ENCODE measurements around the gene KCTD16.

KCTD16 gene

DNA sequence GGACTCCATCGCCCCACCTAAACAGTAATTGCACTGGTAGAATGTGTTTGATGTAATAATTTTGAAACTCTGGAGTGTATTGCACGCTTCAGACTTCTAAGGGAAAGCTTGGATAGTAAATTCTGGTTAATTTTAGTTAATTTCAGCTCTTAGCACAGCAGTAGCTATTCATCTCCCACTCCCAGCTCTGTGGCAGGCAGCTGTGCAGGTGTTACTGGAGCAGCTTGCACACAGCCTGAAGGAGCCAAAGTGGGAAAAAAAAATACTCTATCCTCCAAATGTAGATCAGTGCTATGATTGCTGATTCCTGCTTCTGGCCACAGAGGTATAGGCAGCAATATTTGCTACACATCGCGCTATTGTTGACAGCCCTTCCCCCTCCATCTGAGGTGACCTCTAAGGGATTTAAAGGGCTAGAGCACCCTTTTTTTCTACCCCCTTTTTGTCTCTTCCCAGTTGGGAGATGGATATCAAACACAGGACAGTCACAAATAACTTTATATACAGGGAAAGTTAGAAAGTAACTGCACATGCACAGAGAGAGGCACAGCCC, 97.4 kb downstream of the KCTD16 start:
- no peak overlapping the region for H2AK5ac ChIP-seq (ENCODE audit: low read length)
- no peak overlapping the region for H2BK5ac ChIP-seq (ENCODE audit: low read length)
- no peak overlapping the region for H3K27ac ChIP-seq (ENCODE audit: low read depth, low read length)
- no peak overlapping the region for H3K56ac ChIP-seq (ENCODE audit: low read length)
- no peaks in the 10 kb centered on the region for H3K79me2 ChIP-seq (ENCODE audit: control insufficient read depth, insufficient read depth, low read length)
- no peak overlapping the region for H3K4me3 ChIP-seq (ENCODE audit: low read length)
- no peak overlapping the region for H3K4me2 ChIP-seq (ENCODE audit: low read length)
- no CpG with 5 or more reads among the region's 4 CpGs for WGBS (ENCODE audit: extremely low coverage, insufficient coverage, low lambda C conversion rate)
- no peak overlapping the region for H3K18ac ChIP-seq (ENCODE audit: low read length)
- no peak overlapping the region for H3K9ac ChIP-seq (ENCODE audit: low read length)
- no peak overlapping the region for H4K5ac ChIP-seq (ENCODE audit: low read length)
- no peak for DNase-seq
- no peak overlapping the region for H2BK120ac ChIP-seq (ENCODE audit: low read depth, low read length)
- no peak overlapping the region for H3K23ac ChIP-seq (ENCODE audit: low read length)
- no peaks in the 10 kb centered on the region for H3K27me3 ChIP-seq (ENCODE audit: insufficient read depth, low read length, poor library complexity)
- H3K4me1 ChIP-seq (ENCODE audit: control insufficient read depth, low read depth, low read length), result no peaks in the 10 kb centered on the region
- no peak overlapping the region for H3K4ac ChIP-seq (ENCODE audit: low read depth, low read length)
- no peak overlapping the region for H4K8ac ChIP-seq (ENCODE audit: low read depth, low read length)
- H2BK15ac ChIP-seq (replicated peaks; ENCODE audit: low read depth), result no peak overlapping the region
- H3K36me3 ChIP-seq (ENCODE audit: control insufficient read depth, insufficient read depth, low read length), result no peaks in the 10 kb centered on the region
- H3K79me1 ChIP-seq (ENCODE audit: low read length), result no peaks in the 10 kb centered on the region

DNA sequence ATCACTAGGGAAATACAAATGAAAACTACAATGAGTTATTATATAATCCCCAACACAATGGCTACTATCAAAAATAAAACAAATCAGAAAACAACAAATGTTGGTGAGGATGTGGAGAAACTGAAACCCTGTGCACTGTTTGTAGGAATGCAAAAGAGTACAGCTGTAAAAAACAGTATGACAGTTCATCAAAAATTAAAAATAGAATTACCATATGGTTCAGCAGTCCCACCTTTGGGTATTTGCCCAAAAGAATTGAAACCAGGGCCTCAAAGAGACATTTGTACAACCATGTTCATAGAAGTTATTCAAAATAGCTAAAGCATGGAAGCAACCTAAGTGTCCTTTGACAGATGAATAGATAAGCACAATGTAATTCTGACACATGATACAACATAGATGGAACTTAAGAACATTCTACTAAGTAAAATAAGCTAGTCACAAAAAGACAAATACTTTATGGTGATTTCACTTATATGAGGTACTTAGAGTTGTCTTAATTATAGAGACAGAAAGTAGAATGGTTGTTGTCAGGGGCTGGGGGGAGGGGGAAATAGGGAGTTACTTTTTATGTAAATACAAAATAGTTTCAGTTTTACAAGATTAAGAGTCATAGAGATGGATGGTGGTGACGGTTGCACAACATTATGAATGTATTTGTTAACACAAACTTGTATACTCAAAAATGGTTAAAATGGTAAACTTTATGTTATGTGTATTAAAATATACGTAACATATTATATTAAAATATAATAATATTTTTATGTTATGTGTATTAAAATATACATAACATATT, 102.8 kb downstream of the KCTD16 start:
- Histone ChIP-seq H3K36me3 (ENCODE audit: control insufficient read depth, insufficient read depth, low read length) (no peaks in the 10 kb centered on the region), H2BK5ac (ENCODE audit: low read length) (no peak overlapping the region), H3K79me1 (ENCODE audit: low read length) (no peaks in the 10 kb centered on the region), H3K27ac (ENCODE audit: low read depth, low read length) (no peak overlapping the region), H2BK120ac (ENCODE audit: low read depth, low read length) (no peak overlapping the region), H3K79me2 (ENCODE audit: control insufficient read depth, insufficient read depth, low read length) (no peaks in the 10 kb centered on the region), H3K18ac (ENCODE audit: low read length) (no peak overlapping the region), H3K23ac (ENCODE audit: low read length) (no peak overlapping the region), H2BK15ac (replicated peaks; ENCODE audit: low read depth) (no peak overlapping the region), H2AK5ac (ENCODE audit: low read length) (no peak overlapping the region), H3K4ac (ENCODE audit: low read depth, low read length) (no peak overlapping the region), H3K4me3 (ENCODE audit: low read length) (no peak overlapping the region), H3K4me2 (ENCODE audit: low read length) (no peak overlapping the region), H3K9ac (ENCODE audit: low read length) (no peak overlapping the region), H3K4me1 (ENCODE audit: control insufficient read depth, low read depth, low read length) (no peaks in the 10 kb centered on the region), H4K5ac (ENCODE audit: low read length) (no peak overlapping the region), H3K27me3 (ENCODE audit: insufficient read depth, low read length, poor library complexity) (no peaks in the 10 kb centered on the region), H4K8ac (ENCODE audit: low read depth, low read length) (no peak overlapping the region), H3K56ac (ENCODE audit: low read length) (no peak overlapping the region)
- WGBS (ENCODE audit: extremely low coverage, insufficient coverage, low lambda C conversion rate), result no CpG with 5 or more reads among the region's 2 CpGs
- no peak for DNase-seq

DNA sequence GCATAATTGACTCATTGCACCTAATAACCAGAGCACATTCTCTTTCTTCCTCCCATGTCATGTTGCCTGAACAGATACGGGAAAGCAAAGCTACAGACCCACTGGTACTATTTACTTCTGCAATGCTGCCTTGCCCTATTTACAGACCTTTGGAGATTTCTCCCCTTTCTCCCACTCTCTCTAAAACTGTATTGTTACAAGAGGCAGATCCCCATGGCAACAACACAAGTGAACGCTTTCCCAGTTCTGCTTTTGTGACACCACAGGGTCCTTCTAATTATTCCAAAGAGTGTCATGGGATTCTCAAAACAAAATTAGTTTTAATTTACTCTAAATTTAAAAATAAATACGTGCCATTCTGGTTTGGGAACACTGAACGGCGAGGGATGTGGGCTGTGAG, 104.7 kb downstream of the KCTD16 start:
- Histone ChIP-seq H3K23ac (ENCODE audit: low read length) (no peak overlapping the region), H3K18ac (ENCODE audit: low read length) (no peak overlapping the region), H2AK5ac (ENCODE audit: low read length) (no peak overlapping the region), H3K27me3 (ENCODE audit: insufficient read depth, low read length, poor library complexity) (no peaks in the 10 kb centered on the region), H2BK15ac (replicated peaks; ENCODE audit: low read depth) (no peak overlapping the region), H3K56ac (ENCODE audit: low read length) (no peak overlapping the region), H3K4me2 (ENCODE audit: low read length) (no peak overlapping the region), H3K4ac (ENCODE audit: low read depth, low read length) (no peak overlapping the region), H4K8ac (ENCODE audit: low read depth, low read length) (no peak overlapping the region), H3K79me1 (ENCODE audit: low read length) (no peaks in the 10 kb centered on the region), H4K5ac (ENCODE audit: low read length) (no peak overlapping the region), H2BK120ac (ENCODE audit: low read depth, low read length) (no peak overlapping the region), H3K4me1 (ENCODE audit: control insufficient read depth, low read depth, low read length) (no peaks in the 10 kb centered on the region), H3K4me3 (ENCODE audit: low read length) (no peak overlapping the region), H3K36me3 (ENCODE audit: control insufficient read depth, insufficient read depth, low read length) (no peaks in the 10 kb centered on the region), H2BK5ac (ENCODE audit: low read length) (no peak overlapping the region), H3K79me2 (ENCODE audit: control insufficient read depth, insufficient read depth, low read length) (no peaks in the 10 kb centered on the region), H3K27ac (ENCODE audit: low read depth, low read length) (no peak overlapping the region), H3K9ac (ENCODE audit: low read length) (no peak overlapping the region)
- 100% methylated on average over 3 of the region's 5 CpGs for WGBS (ENCODE audit: extremely low coverage, insufficient coverage, low lambda C conversion rate)
- peak; percentile 16 for DNase-seq

DNA sequence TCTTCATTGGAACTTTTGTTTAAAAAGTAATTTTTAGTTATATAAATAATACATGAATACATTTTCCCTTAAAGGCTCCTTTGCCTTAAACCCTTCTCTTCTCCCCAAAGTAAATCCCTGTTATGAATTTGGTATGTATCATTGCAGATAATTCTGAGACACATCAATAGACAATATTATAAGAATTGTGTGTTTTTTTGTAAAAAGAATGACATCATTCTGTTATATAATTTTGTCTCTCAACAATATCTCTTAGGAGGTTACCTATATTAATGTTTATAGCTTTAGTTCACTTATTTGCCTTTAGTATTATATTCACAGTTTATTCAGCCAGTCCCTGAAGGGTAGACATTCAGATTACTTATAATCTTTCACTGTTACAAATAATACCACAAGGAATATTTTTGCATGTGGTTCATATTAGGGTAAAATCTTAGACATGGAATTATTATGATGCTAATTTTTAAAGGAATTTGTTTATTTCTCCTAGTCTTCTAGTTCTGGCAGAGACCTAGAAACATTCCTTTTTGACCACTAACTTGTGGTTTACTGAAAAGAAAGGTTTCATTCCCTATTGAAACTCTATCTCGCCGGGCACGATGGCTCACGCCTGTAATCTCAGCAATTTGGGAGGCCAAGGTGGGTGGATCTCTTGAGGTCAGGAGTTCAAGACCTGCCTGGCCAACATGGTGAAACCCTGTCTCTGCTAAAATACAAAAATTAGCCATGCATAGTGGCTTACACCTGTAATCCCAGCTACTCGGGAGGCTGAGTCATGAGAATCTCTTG, 105.6 kb downstream of the KCTD16 start:
- Histone ChIP-seq H4K8ac (ENCODE audit: low read depth, low read length) (no peak overlapping the region), H3K36me3 (ENCODE audit: control insufficient read depth, insufficient read depth, low read length) (no peaks in the 10 kb centered on the region), H3K9ac (ENCODE audit: low read length) (no peak overlapping the region), H2BK5ac (ENCODE audit: low read length) (no peak overlapping the region), H3K23ac (ENCODE audit: low read length) (no peak overlapping the region), H3K27me3 (ENCODE audit: insufficient read depth, low read length, poor library complexity) (no peaks in the 10 kb centered on the region), H3K27ac (ENCODE audit: low read depth, low read length) (no peak overlapping the region), H2BK15ac (replicated peaks; ENCODE audit: low read depth) (no peak overlapping the region), H3K18ac (ENCODE audit: low read length) (no peak overlapping the region), H3K79me1 (ENCODE audit: low read length) (no peaks in the 10 kb centered on the region), H3K4me1 (ENCODE audit: control insufficient read depth, low read depth, low read length) (no peaks in the 10 kb centered on the region), H3K56ac (ENCODE audit: low read length) (no peak overlapping the region), H2BK120ac (ENCODE audit: low read depth, low read length) (no peak overlapping the region), H3K4me2 (ENCODE audit: low read length) (no peak overlapping the region), H3K79me2 (ENCODE audit: control insufficient read depth, insufficient read depth, low read length) (no peaks in the 10 kb centered on the region), H3K4me3 (ENCODE audit: low read length) (no peak overlapping the region), H4K5ac (ENCODE audit: low read length) (no peak overlapping the region), H2AK5ac (ENCODE audit: low read length) (no peak overlapping the region), H3K4ac (ENCODE audit: low read depth, low read length) (no peak overlapping the region)
- WGBS (ENCODE audit: extremely low coverage, insufficient coverage, low lambda C conversion rate), result no CpG with 5 or more reads among the region's 5 CpGs
- DNase-seq, result no peak

DNA sequence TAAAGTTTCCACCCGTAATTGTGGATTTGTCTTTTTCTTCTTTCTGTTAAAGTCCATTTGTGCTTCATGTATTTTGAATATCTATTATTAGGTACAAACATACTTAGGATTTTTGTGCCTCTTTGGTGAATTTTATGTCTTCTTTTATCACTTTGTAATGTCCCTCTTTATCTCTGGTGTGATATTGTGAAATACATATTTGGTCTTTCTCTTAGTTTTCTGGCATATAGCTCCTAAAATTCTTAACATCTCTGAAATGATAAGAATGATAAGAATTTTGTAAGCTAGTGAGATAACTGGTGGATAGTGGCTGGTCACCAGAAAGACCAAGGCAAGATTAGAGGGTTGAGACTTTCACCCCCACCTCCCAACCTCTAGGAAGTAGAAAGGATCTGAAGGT, 111.1 kb downstream of the KCTD16 start:
- Histone ChIP-seq H4K8ac (ENCODE audit: low read depth, low read length) (no peak overlapping the region), H3K79me2 (ENCODE audit: control insufficient read depth, insufficient read depth, low read length) (no peaks in the 10 kb centered on the region), H2AK5ac (ENCODE audit: low read length) (no peak overlapping the region), H3K4me3 (ENCODE audit: low read length) (no peak overlapping the region), H3K27ac (ENCODE audit: low read depth, low read length) (no peak overlapping the region), H3K4me2 (ENCODE audit: low read length) (no peak overlapping the region), H3K23ac (ENCODE audit: low read length) (no peak overlapping the region), H2BK5ac (ENCODE audit: low read length) (no peak overlapping the region), H3K9ac (ENCODE audit: low read length) (no peak overlapping the region), H2BK120ac (ENCODE audit: low read depth, low read length) (no peak overlapping the region), H3K4ac (ENCODE audit: low read depth, low read length) (no peak overlapping the region), H3K27me3 (ENCODE audit: insufficient read depth, low read length, poor library complexity) (no peaks in the 10 kb centered on the region), H3K56ac (ENCODE audit: low read length) (no peak overlapping the region), H2BK15ac (replicated peaks; ENCODE audit: low read depth) (no peak overlapping the region), H4K5ac (ENCODE audit: low read length) (no peak overlapping the region), H3K18ac (ENCODE audit: low read length) (no peak overlapping the region), H3K4me1 (ENCODE audit: control insufficient read depth, low read depth, low read length) (no peaks in the 10 kb centered on the region), H3K36me3 (ENCODE audit: control insufficient read depth, insufficient read depth, low read length) (no peaks in the 10 kb centered on the region), H3K79me1 (ENCODE audit: low read length) (no peaks in the 10 kb centered on the region)
- WGBS (ENCODE audit: extremely low coverage, insufficient coverage, low lambda C conversion rate), result no CpG with 5 or more reads among the region's 1 CpG
- DNase-seq, result peak; percentile 45

Measured in mesendoderm (in vitro differentiated cells).